ENCODE measurements around the gene PLA2G12A.

Gene PLA2G12A

GRCh38 chr4:109701566-109702410, 28.1 kb downstream of the PLA2G12A start:
- TF ChIP-seq NFIC (IDR thresholded peaks at IDR 0.05) = no peak
- 0 out of 2 replicates have a peak, but pooled peaks have one; percentile 32 for TF ChIP-seq USF1 (IDR thresholded peaks at IDR 0.05)

GRCh38 chr4:109699553-109700225, 30.2 kb downstream of the PLA2G12A start:
- TF ChIP-seq YY1 (IDR thresholded peaks at IDR 0.05; ENCODE audit: low read depth) (no peak), REST (IDR thresholded peaks at IDR 0.05; ENCODE audit: low read depth) (no peak), EP300 (IDR thresholded peaks at IDR 0.05; ENCODE audit: borderline replicate concordance) (no peak), EGR1 (IDR thresholded peaks at IDR 0.05) (no peak), TAF1 (IDR thresholded peaks at IDR 0.05; ENCODE audit: low read depth) (no peak), CREB1 (IDR thresholded peaks at IDR 0.05; ENCODE audit: low read depth) (no peak), NFIC (IDR thresholded peaks at IDR 0.05) (no peak), USF1 (IDR thresholded peaks at IDR 0.05) (no peak), CEBPB (IDR thresholded peaks at IDR 0.05) (no peak), TCF12 (IDR thresholded peaks at IDR 0.05; ENCODE audit: low read depth) (no peak), ZBTB7A (IDR thresholded peaks at IDR 0.05; ENCODE audit: low read depth) (no peak), FOXM1 (IDR thresholded peaks at IDR 0.05; ENCODE audit: borderline replicate concordance, low read depth) (no peak), RAD21 (IDR thresholded peaks at IDR 0.05; ENCODE audit: low read depth) (no peak), TEAD4 (IDR thresholded peaks at IDR 0.05) (no peak)
- TF ChIP-seq, protein P1, sequence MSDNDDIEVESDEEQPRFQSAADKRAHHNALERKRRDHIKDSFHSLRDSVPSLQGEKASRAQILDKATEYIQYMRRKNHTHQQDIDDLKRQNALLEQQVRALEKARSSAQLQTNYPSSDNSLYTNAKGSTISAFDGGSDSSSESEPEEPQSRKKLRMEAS (IDR thresholded peaks at IDR 0.05) = no peak

- no peak for TF ChIP-seq TAF1 (IDR thresholded peaks at IDR 0.05; ENCODE audit: low read depth)
- no peak for TF ChIP-seq NFIC (IDR thresholded peaks at IDR 0.05)
- no peak for TF ChIP-seq FOXM1 (IDR thresholded peaks at IDR 0.05; ENCODE audit: borderline replicate concordance, low read depth)
- no peak for TF ChIP-seq TEAD4 (IDR thresholded peaks at IDR 0.05)
- TF ChIP-seq CEBPB (IDR thresholded peaks at IDR 0.05) = no peak
- TF ChIP-seq EP300 (IDR thresholded peaks at IDR 0.05; ENCODE audit: borderline replicate concordance) = no peak
- no peak for TF ChIP-seq ZBTB7A (IDR thresholded peaks at IDR 0.05; ENCODE audit: low read depth)
- TF ChIP-seq, protein P1 (IDR thresholded peaks at IDR 0.05) = no peak
- no peak for TF ChIP-seq USF1 (IDR thresholded peaks at IDR 0.05)
- no peak for TF ChIP-seq EGR1 (IDR thresholded peaks at IDR 0.05)
- no peak for TF ChIP-seq YY1 (IDR thresholded peaks at IDR 0.05; ENCODE audit: low read depth)
- no peak for TF ChIP-seq CREB1 (IDR thresholded peaks at IDR 0.05; ENCODE audit: low read depth)
- no peak for TF ChIP-seq RAD21 (IDR thresholded peaks at IDR 0.05; ENCODE audit: low read depth)
- TF ChIP-seq REST (IDR thresholded peaks at IDR 0.05; ENCODE audit: low read depth) = no peak
- TF ChIP-seq TCF12 (IDR thresholded peaks at IDR 0.05; ENCODE audit: low read depth) = no peak
Observed at GRCh38 chr4:109698656-109699055, 31.2 kb downstream of the PLA2G12A start.

GRCh38 chr4:109691411-109691920, 38.4 kb downstream of the PLA2G12A start:
- TF ChIP-seq CREB1 (IDR thresholded peaks at IDR 0.05; ENCODE audit: low read depth) (no peak), EP300 (IDR thresholded peaks at IDR 0.05; ENCODE audit: borderline replicate concordance) (no peak), TAF1 (IDR thresholded peaks at IDR 0.05; ENCODE audit: low read depth) (no peak), EGR1 (IDR thresholded peaks at IDR 0.05) (no peak), USF1 (IDR thresholded peaks at IDR 0.05) (no peak), NFIC (IDR thresholded peaks at IDR 0.05) (no peak)

Data from Ishikawa (cell line).